GM19240 (cell line): ENCODE measurements around the gene HTR3C.
"Not testable (repeated sequence)": the region's sequence is repeated elsewhere in the genome, so short reads cannot be mapped to it uniquely, and the experiment has no call there.

Source experiments
- DNase-seq: peaks from one replicate; pipeline ENCODE4 v3.0.0; 2011; ENCODE audit warnings: low spot score; ENCODE audit not compliant: insufficient read length

HTR3C gene, protein sequence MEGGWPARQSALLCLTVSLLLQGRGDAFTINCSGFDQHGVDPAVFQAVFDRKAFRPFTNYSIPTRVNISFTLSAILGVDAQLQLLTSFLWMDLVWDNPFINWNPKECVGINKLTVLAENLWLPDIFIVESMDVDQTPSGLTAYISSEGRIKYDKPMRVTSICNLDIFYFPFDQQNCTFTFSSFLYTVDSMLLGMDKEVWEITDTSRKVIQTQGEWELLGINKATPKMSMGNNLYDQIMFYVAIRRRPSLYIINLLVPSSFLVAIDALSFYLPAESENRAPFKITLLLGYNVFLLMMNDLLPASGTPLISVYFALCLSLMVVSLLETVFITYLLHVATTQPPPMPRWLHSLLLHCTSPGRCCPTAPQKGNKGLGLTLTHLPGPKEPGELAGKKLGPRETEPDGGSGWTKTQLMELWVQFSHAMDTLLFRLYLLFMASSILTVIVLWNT

DNA sequence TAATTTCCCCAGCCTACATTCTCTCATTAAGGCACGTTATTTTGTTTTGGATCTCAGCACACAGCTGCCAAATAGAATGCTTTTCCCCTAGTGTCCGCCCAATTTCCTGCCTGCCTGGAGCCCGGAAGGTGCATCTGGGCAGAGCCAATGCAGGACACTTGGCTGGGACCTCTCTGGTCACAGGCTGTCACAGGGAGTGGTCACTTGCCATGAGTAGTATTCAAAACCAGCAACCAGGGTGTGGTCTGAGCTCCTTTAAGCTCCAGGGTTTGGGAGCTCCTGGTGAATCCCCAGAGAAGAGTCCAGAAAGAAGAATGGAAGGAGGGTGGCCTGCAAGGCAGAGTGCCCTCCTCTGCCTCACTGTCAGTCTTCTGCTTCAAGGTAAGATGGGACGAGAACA lies at the start of gene HTR3C:
Gene HTR3C, plus strand, starts transcription at position 281 of the 400 bp plus-strand sequence. Its CDS starts 34 bp downstream, at position 315.
- no peak for DNase-seq

DNA sequence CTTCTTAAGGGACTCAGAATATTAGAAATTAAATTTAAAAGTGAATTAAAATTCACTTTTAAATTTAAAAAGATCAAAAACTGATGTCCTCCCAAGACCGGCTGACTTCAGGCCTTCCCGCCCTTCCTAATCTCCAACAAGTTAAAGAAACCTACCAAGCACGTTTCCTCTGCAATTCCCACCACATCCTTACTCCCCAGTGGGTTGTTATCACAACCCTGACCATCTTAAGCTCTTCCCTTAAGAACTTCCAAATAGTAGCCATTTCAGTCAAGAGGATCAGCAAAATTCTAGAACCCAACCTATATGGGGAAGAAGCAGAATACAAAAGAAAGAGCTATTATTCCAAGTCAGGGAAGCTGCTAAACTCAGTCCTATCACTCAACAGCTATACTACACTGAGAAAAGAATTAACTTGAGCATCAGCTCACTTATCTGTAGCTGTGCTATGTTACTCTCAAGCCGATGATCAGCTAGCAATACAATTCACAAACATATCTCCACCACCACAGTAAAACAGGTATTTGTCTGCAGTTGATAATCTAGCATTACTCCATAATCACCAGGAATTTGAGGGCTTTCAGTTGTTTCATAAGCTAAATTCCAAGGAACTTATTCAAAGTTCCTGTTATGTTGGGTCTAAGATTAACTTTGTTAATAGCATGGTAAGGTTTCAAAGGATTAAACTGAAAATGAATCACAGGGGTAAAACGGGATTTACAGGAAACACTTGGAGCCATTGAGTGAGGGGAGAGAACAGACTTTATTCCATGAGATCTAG lies 49.5 kb upstream of the HTR3C start:
- DNase-seq = no peak

DNA sequence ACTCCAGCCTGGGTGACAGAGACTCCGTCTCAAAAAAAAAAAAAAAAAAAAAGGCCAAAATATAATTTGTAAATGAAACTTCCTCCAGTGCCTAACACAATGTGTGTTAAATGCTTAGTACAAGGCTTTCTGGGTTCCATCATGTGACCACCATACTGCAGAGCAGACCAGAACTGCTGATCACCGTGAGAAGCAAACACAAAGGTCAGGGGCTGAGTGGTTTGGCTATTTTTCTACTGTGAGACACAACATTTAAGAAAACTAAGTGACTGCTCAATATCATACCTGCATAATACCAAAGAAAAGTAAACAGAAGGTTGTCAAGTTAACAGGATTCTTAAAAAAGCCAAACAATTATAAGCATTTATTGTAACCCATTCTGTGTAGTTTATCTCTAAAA lies 48.4 kb upstream of the HTR3C start:
- no peak for DNase-seq

DNA sequence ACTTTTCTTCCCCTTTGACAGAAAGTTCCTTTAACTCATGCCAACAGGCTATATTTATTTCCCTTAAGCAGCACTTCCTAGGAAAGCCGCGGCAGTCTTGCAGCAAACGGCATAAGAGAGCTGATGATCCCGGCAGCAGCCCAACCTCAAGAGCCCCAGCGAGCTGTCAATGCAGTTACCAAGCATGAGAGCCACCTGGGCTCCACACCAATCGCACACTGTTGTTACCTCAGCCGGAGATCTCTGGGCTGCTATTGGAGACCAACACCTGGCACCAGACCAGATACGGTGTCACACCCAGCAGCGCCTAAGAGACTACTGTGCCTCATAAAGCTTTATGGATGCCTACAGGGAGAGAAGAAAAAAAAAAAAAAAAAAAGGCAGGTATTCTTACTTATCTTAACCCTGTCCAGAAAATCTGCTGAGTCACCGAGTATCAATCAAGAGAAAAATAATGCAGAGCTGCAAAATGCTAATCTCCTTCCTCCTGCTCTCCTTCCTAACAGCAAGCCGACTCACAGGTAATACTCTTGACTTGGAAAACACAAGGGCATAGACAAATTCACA lies 46.8 kb upstream of the HTR3C start:
- peak; percentile 39 for DNase-seq

DNA sequence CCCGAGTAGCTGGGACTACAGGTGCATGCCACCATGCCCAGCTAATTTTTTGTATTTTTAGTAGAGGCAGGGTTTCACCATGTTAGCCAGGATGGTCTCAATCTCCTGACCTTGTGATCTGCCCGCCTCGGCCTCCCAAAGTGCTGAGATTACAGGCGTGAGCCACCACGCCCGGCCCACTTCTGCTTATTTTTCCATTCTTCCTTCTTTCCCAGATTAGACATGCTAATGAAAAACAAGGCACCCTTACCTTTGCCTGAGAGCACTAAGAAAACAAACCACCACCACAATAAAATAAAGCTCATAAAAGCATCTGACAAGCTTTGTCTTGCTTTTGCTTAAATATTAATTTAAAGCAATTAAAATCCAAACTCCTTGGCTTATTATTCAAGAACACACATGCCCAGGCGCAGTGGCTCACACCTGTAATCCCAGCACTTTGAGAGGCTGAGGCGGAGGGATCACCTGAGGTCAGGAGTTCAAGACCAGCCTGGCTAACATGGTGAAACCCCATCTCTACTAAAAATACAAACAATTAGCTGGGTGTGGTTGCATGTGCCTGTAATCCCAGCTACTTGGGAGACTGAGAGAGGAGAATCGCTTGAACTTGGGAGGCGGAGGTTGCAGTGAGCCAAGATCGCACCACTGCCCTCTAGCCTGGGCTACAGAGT lies 45.6 kb upstream of the HTR3C start:
- not testable (repeated sequence) for DNase-seq

DNA sequence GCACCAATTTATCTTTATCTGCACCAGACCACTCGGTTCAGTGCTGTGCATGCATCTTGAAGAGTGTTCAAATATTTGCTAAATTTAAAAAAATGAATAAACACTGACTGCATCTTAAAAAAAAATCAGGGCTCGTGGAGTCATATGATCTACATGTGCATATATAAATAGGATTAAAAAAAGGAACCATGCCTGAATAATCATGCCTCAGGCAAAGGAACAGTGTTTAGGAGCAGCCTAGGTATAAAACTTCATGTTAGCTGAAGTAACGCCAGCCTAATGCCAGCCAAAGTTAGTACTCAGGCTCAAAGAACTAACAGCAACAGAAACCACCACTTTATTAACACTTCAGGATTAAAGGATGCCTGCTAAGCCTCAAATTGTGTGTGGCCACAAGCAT lies 44.7 kb upstream of the HTR3C start:
- DNase-seq = no peak

DNA sequence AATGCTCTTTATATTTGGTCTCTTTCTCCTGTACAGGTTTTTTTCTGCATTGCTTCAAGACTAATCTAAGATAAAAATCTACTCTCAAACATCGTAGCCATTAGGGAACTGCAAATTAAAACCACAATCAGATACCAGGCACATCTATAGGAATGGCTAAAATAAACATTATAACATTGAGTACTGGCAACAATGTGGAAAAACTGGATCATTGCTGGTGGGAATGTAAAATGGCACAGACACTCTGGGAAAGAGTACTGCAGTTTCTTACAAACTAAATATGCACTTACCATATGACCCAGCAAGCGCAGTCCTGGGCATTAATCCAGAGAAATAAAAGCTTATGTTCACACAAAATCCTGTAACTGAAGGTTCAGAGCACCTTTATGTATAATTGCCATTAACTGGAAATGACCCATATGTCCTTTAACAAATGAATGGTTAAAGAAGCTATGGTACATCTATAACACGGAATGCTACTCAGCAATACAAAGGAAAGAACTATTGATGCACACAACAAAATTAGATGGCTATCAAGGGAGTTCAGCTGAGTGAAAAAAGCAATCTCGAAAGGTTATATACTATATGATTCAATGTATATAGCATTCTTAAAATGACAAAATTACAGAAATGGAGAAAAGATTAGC lies 41.5 kb upstream of the HTR3C start:
- no peak for DNase-seq

DNA sequence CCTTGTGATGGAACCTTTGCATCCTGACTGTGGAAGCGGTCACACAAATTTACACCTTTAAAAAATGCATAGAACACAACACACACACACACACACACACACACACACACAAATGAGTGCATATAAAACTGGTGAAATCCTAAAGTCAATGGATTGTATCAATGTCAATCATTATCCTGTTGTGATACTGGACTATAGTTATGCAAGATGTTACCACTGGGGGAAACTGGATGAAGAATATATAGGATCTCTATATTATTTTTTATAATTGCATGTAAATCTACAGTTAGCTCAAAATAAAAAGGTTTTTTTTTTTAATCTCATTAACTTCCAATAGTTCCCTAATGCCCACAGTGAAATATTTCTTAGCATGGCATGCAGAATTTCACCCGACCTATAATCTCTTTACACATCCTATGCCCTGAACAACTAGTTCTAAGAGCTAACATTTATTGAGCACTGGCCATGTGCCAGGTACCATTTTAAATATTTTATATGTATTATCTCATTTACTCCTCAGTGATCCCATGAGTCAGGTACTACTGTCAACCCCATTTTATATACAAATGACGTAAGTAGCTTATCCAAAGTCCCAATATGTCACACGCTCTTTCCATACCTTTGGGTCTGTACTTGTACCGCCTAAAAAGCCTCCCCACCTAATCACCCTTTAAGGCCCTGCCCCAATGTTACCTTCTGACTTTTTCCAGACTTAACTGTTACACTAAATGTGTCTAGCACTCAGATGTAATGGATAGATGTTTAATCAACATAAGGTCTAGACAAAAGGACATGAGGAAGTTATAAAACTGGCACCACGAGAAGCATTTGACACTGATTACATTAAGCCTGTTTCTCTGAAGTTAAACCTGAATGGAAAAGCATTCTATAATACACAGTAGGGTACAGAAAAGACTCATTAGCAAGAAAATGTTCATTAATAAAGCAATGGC lies 40.6 kb upstream of the HTR3C start:
- no peak for DNase-seq

DNA sequence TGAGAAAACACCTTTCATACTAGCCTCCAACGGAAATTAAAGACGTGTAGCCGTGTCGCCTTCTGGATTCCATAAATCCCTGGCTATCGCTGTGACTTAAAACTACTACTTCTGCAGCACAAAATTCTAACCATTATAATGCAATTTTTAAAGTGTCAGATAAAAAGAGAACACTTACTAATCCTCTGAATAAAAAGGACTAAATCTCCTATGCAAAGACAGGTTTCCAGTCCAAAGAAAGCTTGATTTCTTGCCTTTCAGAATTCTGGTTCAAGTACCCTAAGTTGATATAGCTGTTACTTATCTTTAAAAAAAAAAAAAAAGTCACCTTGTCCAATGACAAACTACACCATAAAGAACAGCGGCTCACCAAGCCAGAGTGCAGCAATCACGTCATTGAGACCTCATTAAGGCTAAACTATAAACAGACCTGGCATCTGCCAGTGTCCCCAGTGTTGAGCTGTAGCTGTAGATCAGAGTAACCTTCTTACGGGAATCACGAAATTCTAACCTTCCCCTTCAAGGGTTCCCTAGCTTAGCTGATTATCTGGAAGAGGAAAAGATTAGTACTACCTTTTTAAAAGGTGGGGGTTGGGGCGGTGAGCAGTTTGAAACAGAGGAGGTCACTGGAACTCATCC lies 37.3 kb upstream of the HTR3C start:
- DNase-seq = no peak

DNA sequence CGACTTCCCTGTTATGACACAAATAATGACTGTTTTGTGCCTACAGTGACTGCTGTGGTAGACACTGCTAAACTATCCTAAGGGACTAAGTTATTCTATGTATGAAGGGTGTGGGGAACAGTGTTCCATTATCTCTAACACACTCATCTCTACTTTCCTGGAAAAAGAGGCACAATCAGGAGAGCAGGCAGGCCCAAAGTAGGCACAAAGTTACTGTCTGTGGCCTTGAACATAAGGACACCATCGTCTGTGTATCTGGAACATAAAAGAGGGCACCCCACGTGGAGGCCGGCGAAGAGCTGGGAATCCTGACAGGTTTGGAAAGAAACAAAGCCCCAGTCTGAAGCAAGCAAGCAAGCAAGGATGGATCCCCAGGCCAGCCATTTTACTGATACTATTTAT lies 36.7 kb upstream of the HTR3C start:
- DNase-seq = no peak

DNA sequence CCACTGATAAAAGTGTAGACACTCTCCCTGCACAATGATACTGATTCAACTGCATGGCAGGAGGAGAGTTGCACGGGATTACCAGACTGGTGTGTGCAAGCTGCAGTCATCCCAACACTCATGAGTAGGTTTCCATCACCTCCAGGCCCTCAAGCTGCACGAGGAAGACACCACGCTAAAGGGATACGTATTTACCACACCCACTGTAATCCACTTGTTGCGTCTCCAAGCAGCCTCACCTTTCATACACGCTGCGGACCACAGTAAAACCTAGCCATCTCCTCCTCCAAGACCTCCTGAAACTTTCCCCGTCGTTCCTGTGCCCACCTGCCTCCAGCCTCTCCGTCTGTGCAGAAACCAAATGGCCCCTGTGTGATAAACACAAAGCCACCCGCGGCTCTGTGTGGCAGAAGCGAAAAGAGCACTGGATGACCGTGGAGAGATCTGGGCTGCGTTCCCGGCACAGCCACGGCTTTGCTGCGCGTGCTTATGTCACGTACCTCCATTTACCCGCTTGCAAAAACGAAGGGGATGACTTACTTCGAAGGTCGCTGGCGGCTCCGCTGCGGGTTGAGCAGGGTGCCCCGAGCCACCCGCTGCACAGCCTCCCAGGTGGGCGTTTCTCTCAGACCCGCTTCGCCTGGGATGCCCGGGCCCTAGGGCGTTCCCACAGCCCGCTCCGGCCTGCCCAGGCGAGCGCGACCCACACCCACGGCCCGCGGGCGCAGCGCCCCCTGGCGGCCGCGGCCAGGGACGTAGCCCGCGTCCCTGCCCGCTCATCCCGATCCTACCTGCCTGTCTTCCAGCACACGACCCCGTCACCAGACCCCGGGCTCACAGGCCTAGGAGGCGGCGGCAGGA lies 35.8 kb upstream of the HTR3C start:
- DNase-seq = peak; percentile 29

DNA sequence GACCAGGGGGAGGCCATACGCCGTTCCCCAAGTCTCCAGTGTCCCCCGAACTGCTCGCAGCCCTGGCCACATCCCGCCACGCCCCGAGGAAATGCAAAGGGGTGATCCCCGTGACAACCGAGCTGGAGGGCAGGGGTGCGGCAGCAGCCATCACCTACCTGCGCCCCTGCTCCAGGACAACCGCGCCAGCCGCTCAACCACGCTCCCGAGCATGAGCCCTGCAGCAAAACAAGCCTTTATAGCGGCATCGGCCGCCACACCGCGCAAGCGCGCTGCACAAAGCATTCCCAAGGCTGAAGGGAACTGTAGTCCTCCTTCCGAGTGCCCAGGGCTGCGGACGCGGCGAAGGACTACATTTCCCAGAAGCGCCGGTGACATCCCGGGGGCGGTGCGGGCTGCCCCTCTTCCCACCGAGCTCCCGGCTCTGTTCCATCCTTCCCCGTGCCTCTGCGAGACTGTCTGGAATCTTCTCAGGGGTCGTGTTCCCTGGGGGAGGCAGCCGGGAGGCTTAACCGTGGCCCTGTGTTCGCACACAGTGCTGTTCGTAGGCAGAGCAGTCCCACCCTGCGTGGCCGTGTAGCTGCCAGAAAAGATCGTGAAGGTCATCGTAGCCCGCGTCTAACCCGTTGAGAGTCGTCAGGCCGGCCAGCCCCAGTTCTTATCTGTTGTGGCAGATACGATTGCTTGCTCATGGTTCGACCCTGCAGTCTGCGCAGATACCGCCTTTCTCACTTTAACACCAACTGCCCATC lies 35.0 kb upstream of the HTR3C start, which contains the start of gene ABCC5:
Gene ABCC5, minus strand, starts transcription at position 213 of the 752 bp plus-strand sequence. CDS start 3,492 bp downstream, outside the sequence.
- peak; percentile 86 for DNase-seq

DNA sequence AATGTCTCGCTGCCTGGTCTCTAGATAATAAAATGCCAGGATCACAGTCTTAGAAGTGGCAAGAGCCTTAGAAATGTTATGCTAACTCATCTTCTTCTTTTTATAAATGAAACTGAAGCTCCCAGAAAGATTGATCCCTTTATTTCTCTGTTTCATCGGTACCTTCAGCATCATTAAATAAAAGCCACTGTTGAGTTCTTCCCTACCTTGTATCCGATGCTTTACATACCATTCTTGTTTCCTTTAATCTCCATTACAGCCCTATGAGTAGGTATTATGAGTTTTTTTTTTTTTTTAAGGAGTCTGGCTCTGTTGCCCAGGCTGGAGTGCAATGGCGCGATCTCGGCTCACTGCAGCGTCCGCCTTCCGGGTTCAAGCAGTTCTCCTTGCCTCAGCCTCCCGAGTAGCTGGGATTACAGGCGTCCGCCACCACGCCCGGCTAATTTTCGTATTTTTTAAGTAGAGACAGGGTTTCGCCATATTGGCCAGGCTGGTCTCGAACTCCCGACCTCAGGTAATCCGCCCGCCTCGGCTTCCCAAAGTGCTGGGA lies 34.3 kb upstream of the HTR3C start:
- no peak for DNase-seq

DNA sequence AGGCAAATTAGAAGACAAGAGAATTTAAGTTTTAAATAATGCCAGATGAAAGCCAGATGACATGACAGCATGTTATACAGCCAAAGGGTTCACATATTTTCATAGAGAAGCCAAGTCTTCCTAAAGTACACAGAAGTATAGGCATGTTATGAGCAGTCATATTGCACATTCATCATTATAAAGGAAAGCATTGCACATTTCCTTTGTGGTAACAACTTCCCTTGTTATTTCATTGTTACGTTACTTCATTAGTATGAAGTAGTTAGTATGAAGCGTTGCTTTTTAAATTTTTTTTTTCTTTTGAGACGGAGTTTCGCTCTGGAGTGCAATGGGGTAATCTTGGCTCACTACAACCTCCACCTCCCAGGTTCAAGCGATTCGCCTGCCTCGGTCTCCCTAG lies 30.5 kb upstream of the HTR3C start:
- no peak for DNase-seq

DNA sequence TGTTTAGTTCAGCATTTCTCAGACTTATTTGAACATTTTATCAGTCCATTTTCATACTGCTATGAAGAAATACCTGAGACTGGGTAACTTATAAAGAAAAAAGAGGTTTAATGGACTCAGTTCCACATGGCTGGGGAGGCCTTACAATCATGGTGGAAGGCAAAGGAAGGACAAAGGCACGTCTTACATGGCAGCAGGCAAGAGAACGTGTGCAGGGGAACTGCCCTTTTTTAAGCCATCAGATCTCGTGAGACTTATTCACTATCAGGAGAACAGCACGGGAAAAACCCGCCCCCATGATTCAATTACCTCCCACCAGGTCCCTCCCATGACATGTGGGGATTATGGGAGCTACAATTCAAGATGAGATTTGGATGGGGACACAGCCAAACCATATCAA lies 27.6 kb upstream of the HTR3C start:
- DNase-seq = not testable (repeated sequence)

DNA sequence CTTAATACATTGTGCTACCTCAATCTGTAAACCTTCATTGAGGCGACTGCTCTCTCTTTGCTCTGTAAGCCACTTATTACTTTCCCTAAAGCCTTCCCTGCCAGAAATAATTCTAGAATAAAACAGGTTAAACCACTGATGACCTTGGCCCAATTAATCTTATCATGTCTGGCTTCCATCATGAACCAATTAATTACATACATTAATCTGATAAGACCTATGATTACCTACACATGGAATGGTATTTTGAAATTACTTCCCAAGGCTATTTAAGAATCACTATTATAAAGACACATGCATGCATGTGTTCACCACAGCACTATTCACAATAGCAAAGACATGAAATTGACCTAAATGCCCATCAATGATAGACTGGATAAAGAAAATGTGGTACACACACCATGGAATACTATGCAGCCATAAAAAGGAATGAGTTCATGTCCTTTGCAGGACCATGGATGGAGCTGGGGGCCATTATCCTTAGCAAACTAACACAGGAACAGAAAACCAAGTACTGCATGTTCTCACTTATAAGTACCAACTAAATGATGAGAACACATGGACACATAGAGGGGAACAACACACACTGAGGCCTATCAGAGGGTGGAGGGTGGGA lies 24.5 kb upstream of the HTR3C start:
- not testable (repeated sequence) for DNase-seq

DNA sequence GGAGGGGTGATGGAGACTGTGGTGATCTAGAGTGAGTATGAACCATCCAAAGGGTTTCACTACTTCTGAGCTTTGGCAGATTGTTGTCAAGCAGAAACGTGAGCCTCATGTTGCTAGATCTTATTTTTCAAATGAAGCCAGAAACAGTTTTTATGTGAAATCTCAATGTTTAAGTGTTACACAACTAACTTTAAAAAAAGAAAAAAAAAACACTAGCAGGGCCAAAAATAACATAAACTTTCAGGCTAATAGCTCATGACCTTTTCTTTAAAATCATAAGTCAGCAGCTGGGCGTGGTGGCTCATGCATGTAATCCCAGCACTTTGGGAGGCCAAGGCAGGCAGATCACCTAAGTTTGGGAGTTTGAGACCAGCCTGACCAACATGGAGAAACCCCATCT lies 23.4 kb upstream of the HTR3C start:
- DNase-seq = no peak
